ENCODE results near the gene SEMA4D.

DNA sequence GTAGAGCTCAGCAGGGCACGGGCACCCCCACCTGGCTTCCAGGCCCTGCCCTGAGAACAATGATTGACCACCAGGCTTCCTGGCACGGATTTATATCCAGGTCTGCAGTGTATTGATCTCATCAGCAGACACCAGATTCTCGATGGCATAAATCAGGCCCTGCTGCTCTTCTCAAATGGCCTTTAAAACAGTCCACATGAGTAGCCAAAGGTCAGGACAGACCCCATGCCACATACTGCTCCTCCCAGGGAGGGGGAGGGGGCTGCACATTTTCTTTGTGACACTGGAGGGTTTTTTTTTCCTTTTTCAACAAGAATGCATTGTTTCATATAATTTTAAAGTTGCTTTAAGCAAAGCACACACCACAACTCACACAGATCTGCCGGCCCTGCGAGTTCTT is 85.4 kb downstream of the SEMA4D start:
- TF ChIP-seq, protein P1, sequence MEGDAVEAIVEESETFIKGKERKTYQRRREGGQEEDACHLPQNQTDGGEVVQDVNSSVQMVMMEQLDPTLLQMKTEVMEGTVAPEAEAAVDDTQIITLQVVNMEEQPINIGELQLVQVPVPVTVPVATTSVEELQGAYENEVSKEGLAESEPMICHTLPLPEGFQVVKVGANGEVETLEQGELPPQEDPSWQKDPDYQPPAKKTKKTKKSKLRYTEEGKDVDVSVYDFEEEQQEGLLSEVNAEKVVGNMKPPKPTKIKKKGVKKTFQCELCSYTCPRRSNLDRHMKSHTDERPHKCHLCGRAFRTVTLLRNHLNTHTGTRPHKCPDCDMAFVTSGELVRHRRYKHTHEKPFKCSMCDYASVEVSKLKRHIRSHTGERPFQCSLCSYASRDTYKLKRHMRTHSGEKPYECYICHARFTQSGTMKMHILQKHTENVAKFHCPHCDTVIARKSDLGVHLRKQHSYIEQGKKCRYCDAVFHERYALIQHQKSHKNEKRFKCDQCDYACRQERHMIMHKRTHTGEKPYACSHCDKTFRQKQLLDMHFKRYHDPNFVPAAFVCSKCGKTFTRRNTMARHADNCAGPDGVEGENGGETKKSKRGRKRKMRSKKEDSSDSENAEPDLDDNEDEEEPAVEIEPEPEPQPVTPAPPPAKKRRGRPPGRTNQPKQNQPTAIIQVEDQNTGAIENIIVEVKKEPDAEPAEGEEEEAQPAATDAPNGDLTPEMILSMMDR (IDR thresholded peaks at IDR 0.05): no peak
- TF ChIP-seq ZFX (IDR thresholded peaks at IDR 0.05; ENCODE audit: borderline replicate concordance): no peak
